Measurements from ENCODE around the gene AAK1.
"Not testable (repeated sequence)": the region's sequence is repeated elsewhere in the genome, so short reads cannot be mapped to it uniquely, and the experiment has no call there.

Gene AAK1

DNA sequence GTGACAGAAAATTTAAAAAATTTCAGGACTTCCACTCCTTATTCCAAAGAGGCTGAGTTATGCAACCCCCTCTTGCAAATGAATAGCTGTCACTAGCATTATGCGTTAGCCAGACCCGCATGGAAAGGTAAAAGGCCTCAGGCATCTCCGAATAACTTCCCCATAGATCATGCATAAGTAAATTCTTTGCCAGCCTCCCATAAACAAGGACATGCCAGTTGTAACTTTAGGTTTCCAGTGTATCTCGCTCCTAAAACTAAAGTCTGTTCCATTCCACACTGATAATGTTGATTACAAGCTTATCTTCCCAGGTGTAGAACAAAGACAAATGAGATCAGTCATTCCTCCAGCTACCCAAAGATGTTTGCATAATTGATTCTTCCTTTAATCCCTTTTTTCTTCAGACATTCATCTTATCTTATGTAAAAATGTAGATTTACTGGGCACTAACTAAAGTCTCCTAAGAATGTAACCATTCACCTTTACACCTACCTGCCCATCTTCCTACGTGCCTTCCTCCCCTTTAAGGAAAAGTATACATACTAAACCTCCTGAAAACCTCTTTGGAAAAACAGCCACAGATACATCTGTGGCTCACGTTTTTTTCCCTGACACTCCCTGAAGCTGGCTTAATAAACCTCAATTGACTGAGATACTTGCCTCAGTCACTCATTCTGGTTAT lies 192.7 kb downstream of the AAK1 start:
- DNase-seq (ENCODE audit: low read depth), result no peak

GRCh38 chr2:69449906-69450305 lies 193.6 kb downstream of the AAK1 start:
- DNase-seq (ENCODE audit: low read depth), result no peak

- DNase-seq (ENCODE audit: low read depth), result not testable (repeated sequence)
Measured at GRCh38 chr2:69443673-69444072, 199.9 kb downstream of the AAK1 start.

GRCh38 chr2:69439499-69439898 lies 204.0 kb downstream of the AAK1 start:
- not testable (repeated sequence) for DNase-seq (ENCODE audit: low read depth)

GRCh38 chr2:69438580-69438979 lies 205.0 kb downstream of the AAK1 start:
- DNase-seq (ENCODE audit: low read depth), result no peak

DNA sequence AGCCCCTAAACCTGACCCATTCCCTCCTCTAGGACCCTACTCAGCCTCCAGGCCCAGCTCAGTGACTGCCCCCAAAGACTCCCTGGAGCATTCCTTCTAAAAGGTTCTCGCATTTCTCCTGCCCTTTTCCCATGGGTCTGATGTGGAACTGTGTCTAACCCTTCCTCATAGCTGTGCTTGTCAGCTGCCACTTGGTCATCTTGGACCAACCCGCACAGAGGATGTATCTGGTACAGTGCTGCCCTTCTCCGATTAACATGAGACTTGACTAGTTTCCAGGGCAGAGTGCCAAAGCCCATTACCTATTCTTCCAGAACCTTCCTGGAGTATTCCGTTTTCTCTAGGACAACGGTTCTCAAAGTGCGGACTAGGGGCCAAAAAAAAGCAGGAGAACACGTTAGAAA lies 205.8 kb downstream of the AAK1 start:
- DNase-seq (ENCODE audit: low read depth), result no peak

- DNase-seq (ENCODE audit: low read depth), result peak; percentile 68
Measured at GRCh38 chr2:69436938-69437750, 206.4 kb downstream of the AAK1 start, which contains the start of gene NFU1. Gene NFU1 (minus strand): TSS chr2:69437435. CDS start chr2:69437422, 13 bp downstream.

GRCh38 chr2:69436596-69436937 lies 207.0 kb downstream of the AAK1 start:
- DNase-seq (ENCODE audit: low read depth), result no peak

- DNase-seq (ENCODE audit: low read depth), result no peak
Measured at GRCh38 chr2:69434753-69435152, 208.8 kb downstream of the AAK1 start.

GRCh38 chr2:69429491-69430183 lies 213.9 kb downstream of the AAK1 start:
- no peak for DNase-seq (ENCODE audit: low read depth)

- DNase-seq (ENCODE audit: low read depth), result no peak
Measured at GRCh38 chr2:69428981-69429380, 214.6 kb downstream of the AAK1 start.

DNA sequence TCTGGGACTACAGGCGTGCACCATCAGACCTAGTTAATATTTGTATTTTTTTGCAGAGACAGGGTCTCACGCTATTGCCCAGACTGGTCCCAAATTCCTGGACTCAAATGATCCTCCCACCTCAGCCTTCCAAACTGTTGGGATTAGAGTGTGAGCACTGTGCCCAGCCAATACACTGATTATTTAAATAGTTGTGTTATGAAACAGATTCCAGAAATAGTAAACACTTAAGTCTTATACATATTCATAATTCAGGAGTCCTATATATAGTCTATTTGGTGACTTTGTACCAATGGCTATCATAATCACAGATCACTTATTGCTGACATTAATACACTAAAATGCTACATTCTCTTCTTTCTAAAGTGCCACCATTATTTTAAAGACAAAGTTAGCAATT lies 219.1 kb downstream of the AAK1 start:
- DNase-seq (ENCODE audit: low read depth), result no peak

- DNase-seq (ENCODE audit: low read depth), result no peak
Measured at GRCh38 chr2:69422198-69422597, 221.3 kb downstream of the AAK1 start.

GRCh38 chr2:69419111-69419510 lies 224.4 kb downstream of the AAK1 start:
- DNase-seq (ENCODE audit: low read depth), result not testable (repeated sequence)

DNA sequence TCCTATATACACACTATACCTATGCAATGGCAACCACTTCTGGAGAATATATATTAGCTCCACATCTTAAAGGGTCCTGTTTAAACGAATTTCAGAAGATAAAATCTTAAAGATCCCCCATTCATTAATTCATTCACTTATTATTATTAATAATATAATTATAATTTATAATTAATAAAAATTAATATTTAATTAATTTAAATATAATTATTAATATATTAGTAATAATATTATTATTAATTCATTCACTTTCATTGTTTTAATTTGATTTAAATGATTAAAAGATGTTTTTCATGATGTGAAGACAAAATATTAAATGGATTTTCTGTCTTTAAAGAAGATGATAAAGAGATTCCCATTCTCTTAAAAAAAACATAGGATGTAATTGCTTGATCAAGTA lies 227.4 kb downstream of the AAK1 start:
- DNase-seq (ENCODE audit: low read depth), result no peak
